ENCODE measurements around the gene PAX2.

GRCh38 chr10:100747456-100748230, 2.3 kb downstream of the PAX2 start:
- no peak for TF ChIP-seq CTCF (IDR thresholded peaks at IDR 0.05)
- no peak for TF ChIP-seq POLR2A (IDR thresholded peaks at IDR 0.05)
